ENCODE measurements around the gene TXNRD3.

Gene TXNRD3

DNA sequence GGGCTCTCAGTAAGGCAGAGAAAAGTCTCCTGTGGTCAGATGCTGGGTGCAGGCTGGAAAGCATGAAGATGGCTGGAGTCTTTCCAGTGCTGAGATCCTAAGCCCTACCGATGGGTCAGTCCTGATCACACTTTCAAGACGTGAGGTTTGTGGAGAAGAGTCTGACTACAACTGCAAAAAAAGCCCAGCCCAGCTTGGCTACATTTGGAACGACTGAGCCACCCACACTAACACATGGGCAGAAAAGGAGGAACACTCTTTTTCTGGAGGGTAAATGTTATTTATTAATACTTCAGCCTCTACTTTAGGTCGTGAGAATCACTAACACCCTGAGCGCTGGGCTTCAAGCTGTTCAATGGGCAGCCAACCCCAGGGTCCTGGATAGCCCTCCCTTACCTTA lies 74.2 kb downstream of the TXNRD3 start:
- no peak for DNase-seq

GRCh38 chr3:126578702-126579101 lies 76.2 kb downstream of the TXNRD3 start:
- no peak for DNase-seq

- DNase-seq, result no peak
Measured at GRCh38 chr3:126577261-126577660, 77.7 kb downstream of the TXNRD3 start.

GRCh38 chr3:126573492-126574117 lies 81.3 kb downstream of the TXNRD3 start:
- peak; percentile 72 to 88 for DNase-seq

GRCh38 chr3:126571078-126571477 lies 83.8 kb downstream of the TXNRD3 start:
- no peak for DNase-seq

GRCh38 chr3:126570103-126570541 lies 84.8 kb downstream of the TXNRD3 start:
- no peak for DNase-seq

GRCh38 chr3:126569390-126569975 lies 85.4 kb downstream of the TXNRD3 start:
- DNase-seq, result no peak

GRCh38 chr3:126568776-126569342 lies 86.1 kb downstream of the TXNRD3 start:
- DNase-seq, result no peak

GRCh38 chr3:126567696-126568438 lies 87.1 kb downstream of the TXNRD3 start:
- peak; percentile 14 to 61 for DNase-seq

- no peak for DNase-seq
Measured at GRCh38 chr3:126562737-126563276, 92.1 kb downstream of the TXNRD3 start.

GRCh38 chr3:126558336-126559071 lies 96.4 kb downstream of the TXNRD3 start, which contains the start of gene C3orf22:
Gene C3orf22, minus strand, starts transcription at chr3:126558932. Its CDS starts 5,542 bp downstream, at chr3:126553390.
- no peak for DNase-seq

DNA sequence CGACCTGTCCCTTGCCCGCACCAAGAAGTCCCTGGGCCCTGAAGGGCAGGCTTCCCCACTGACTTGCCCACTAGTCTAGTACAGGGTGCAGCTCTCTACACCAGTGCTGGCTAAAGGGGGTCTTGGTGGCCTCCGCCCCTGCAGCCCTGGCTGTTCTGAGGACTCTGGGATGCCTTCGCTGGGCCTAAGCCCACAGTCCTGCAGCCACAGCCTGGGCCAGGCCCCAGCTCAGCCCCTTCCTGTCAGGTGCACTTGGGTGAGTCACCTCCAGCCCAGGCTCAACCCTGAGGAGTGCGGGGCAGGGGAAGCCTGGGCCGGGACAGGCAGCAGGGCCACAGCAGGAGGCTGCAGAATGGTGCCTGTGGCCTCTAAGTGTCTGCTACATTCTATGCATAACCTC lies 97.2 kb downstream of the TXNRD3 start:
- DNase-seq, result no peak

GRCh38 chr3:126557415-126557745 lies 97.5 kb downstream of the TXNRD3 start:
- no peak for DNase-seq
